ENCODE data around the gene COPS3.

DNA sequence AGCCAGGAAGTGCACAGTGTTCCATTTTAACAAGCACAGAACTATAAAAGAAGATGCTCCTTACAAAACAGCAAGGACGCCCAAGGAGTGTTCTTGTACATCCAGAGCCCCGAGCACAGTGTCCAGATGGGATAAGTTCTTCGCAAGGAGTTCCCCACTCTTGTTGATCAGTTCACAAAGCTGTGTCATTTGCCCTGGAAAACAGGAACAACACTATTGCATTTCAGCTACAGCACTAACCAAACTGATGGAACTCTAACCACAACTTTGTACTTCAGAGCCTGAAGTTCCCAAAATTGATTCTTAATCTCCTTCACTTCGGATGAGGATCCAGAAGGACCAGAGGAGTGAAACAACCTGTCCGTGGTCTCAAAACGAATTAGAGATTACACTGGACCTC, 5.1 kb downstream of the COPS3 start:
- TF ChIP-seq EZH2 (IDR thresholded peaks at IDR 0.05; ENCODE audit: low read depth), result no peak
- TF ChIP-seq CTCF (conservative IDR thresholded peaks at IDR 0.05), result no peak
